PC-9 (cell line): ENCODE results near the gene ADGRV1. TPM values are rescaled to one million over a fixed set of nuclear protein-coding genes. Genes with fewer than 3 reads are reported as not detected.

Experiments
- BruUV-seq: library from RNA; stranded (reverse); fragments of 400-500 nt; replicated peaks from 2 replicates; lab custom pipeline; 2021; lab: Mats Ljungman, UMichigan
- CTCF ChIA-PET: fragments of 300-600 bp; sonication (Branson Sonifier 250); formaldehyde crosslinking; loops from one replicate; lab custom pipeline; 2022; ENCODE audit warnings: antibody characterized with exemption; lab: Charles Lee
- POLR2A ChIA-PET: fragments of 300-600 bp; sonication (Branson Sonifier 250); formaldehyde crosslinking; loops from one replicate; lab custom pipeline; 2022; ENCODE audit warnings: antibody characterized with exemption; ENCODE audit not compliant: unreplicated experiment; lab: Charles Lee
- DNase-seq, 2 experiments: peaks; one replicate each; pipeline versions ENCODE4 v3.0.0 to v3.0.0-alpha.2; 2015 to 2022; ENCODE audit warnings: mixed read lengths in 1 of 2
- H2AFZ ChIP-seq: fragments of 200-600 bp; sonication (generic); 2 replicates; pipeline ENCODE4 v1.8.1; 2017; ENCODE audit warnings: antibody characterized with exemption
- H3F3A ChIP-seq: fragments of 200-600 bp; sonication (generic); 2 replicates; pipeline ENCODE4 v1.8.1; 2017; ENCODE audit warnings: antibody characterized with exemption, mild to moderate bottlenecking, low read depth; ENCODE audit not compliant: insufficient read depth
- H3K27ac ChIP-seq: fragments of 200-600 bp; sonication (generic); 2 replicates; pipeline ENCODE4 v1.6.1; 2016; ENCODE audit warnings: mixed run types
- H3K27me3 ChIP-seq: fragments of 200-600 bp; sonication (generic); 2 replicates; pipeline ENCODE4 v1.6.1; 2016; ENCODE audit warnings: low read depth, mixed run types; ENCODE audit not compliant: insufficient read depth
- H3K36me3 ChIP-seq: fragments of 200-600 bp; sonication (generic); 2 replicates; pipeline ENCODE4 v1.6.1; 2016; ENCODE audit warnings: low read depth, mixed run types
- H3K4me1 ChIP-seq: fragments of 200-600 bp; sonication (generic); replicated peaks from 2 replicates; pipeline ENCODE4 v1.6.1; 2016; ENCODE audit warnings: mixed run types; ENCODE audit not compliant: insufficient read depth
- H3K4me2 ChIP-seq: fragments of 200-600 bp; sonication (generic); 2 replicates; pipeline ENCODE4 v1.6.1; 2017; ENCODE audit warnings: mixed run types
- H3K4me3 ChIP-seq: fragments of 200-600 bp; sonication (generic); 2 replicates; pipeline ENCODE4 v1.6.1; 2016; ENCODE audit warnings: mixed run types
- H3K79me2 ChIP-seq: fragments of 200-600 bp; sonication (generic); 2 replicates; pipeline ENCODE4 v1.6.1; 2017; ENCODE audit warnings: low read depth, mixed run types
- H3K9me2 ChIP-seq: fragments of 200-600 bp; sonication (generic); 2 replicates; pipeline ENCODE4 v1.8.1; 2017; ENCODE audit warnings: mild to moderate bottlenecking; ENCODE audit not compliant: insufficient read depth
- H3K9me3 ChIP-seq: fragments of 200-600 bp; sonication (generic); 2 replicates; pipeline ENCODE4 v1.8.1; 2016; ENCODE audit warnings: low read depth; ENCODE audit not compliant: insufficient read depth
- H4K20me1 ChIP-seq: fragments of 200-600 bp; sonication (generic); 2 replicates; pipeline ENCODE4 v1.8.1; 2017; ENCODE audit not compliant: insufficient read depth
- CTCF ChIP-seq: fragments of 200-600 bp; sonication (generic); conservative IDR thresholded peaks from 2 replicates; pipeline ENCODE4 v1.6.1; 2017; ENCODE audit warnings: mixed run types, antibody characterized with exemption, mild to moderate bottlenecking, moderate library complexity
- EZH2 ChIP-seq: fragments of 200-600 bp; sonication (generic); IDR thresholded peaks from 2 replicates; pipeline ENCODE4 v1.8.0; 2017; ENCODE audit warnings: antibody characterized with exemption, low read depth
- intact Hi-C: fragments of 100-400 bp; cut with micrococcal nuclease; formaldehyde crosslinking; loops from one replicate; pipeline ENCODE4 v1.10.0; 2022; ENCODE audit not compliant: unreplicated experiment
- total RNA-seq: library from RNA; stranded (reverse); gene quantifications from 2 replicates; pipeline ENCODE4 v1.2.3, GENCODE V29; 2021

The ADGRV1 gene
- total RNA-seq, 1 experiment from 2014 or later: 1.0 TPM

GRCh38 chr5:91031402-91031752 is 472.8 kb downstream of the ADGRV1 start:
- Histone ChIP-seq H3K27ac (no peak overlapping the region), H3K4me1 (no peaks in the 10 kb centered on the region), H4K20me1 (no peaks in the 10 kb centered on the region), H3K36me3 (no peaks in the 10 kb centered on the region), H3K4me2 (no peak overlapping the region), H2AFZ (peak overlapping the region; percentile 49; the same call in 1 of the 2 replicates), H3K4me3 (no peak overlapping the region), H3K9me3 (0 out of 2 replicates have a peak, but pooled peaks cover 7% of the 10 kb centered on the region), H3K79me2 (no peaks in the 10 kb centered on the region), H3K9me2 (no peaks in the 10 kb centered on the region), H3K27me3 (no peaks in the 10 kb centered on the region), H3F3A (no peaks in the 10 kb centered on the region)
- DNase-seq: no peak
- ChIA-PET POLR2A (no interaction called here), CTCF (no interaction called here)
- BruUV-seq: no TSS peak
- TF ChIP-seq EZH2: no peak
- no peak for TF ChIP-seq CTCF
- intact Hi-C loops: no loop called here

DNA sequence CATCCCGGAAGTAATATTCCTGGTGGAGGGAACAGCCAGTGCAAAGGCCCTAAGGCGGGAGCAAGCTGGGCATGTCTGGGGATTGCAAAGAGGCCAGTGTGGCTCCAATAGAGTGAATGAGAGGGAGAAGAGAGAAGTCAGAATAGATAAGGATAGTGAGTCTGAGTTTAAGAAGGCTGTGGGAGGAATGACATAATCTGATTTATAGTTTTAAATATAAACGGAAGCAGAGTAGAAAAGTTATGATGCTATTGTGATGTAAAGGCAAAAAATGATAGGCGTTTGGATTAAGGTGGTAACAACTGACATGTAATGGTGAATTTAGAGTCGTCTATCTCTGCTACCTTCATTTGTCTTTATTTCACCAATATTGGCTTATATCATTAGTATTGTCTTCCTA is 473.5 kb downstream of the ADGRV1 start:
- Histone ChIP-seq H2AFZ (no peak overlapping the region), H3K4me3 (no peak overlapping the region), H3K9me3 (0 out of 2 replicates have a peak, but pooled peaks cover 7% of the 10 kb centered on the region), H4K20me1 (no peaks in the 10 kb centered on the region), H3F3A (no peaks in the 10 kb centered on the region), H3K27me3 (no peaks in the 10 kb centered on the region), H3K9me2 (no peaks in the 10 kb centered on the region), H3K27ac (no peak overlapping the region), H3K4me2 (no peak overlapping the region), H3K79me2 (no peaks in the 10 kb centered on the region), H3K4me1 (no peaks in the 10 kb centered on the region), H3K36me3 (no peaks in the 10 kb centered on the region)
- intact Hi-C loops: no loop called here
- DNase-seq: no peak
- TF ChIP-seq CTCF: no peak
- ChIA-PET CTCF (no interaction called here), POLR2A (no interaction called here)
- no TSS peak for BruUV-seq

GRCh38 chr5:91033370-91033769 is 474.8 kb downstream of the ADGRV1 start:
- no peak overlapping the region for H3K4me3 ChIP-seq
- POLR2A ChIA-PET: interaction anchor here (0.5 kb wide), 1 partner anchor 19 kb away, joined by 3 read pairs; no protein-coding TSS in a partner anchor
- CTCF ChIA-PET: no interaction called here
- intact Hi-C loops: no loop called here
- H2AFZ ChIP-seq: no peak overlapping the region
- no peak for DNase-seq
- TF ChIP-seq EZH2 (no peak), CTCF (no peak)
- no peaks in the 10 kb centered on the region for H3K36me3 ChIP-seq
- H3K79me2 ChIP-seq: no peaks in the 10 kb centered on the region
- H3K9me2 ChIP-seq: no peaks in the 10 kb centered on the region
- H4K20me1 ChIP-seq: no peaks in the 10 kb centered on the region
- BruUV-seq: no TSS peak
- no peaks in the 10 kb centered on the region for H3F3A ChIP-seq
- H3K27ac ChIP-seq: no peak overlapping the region
- H3K4me2 ChIP-seq: no peak overlapping the region
- H3K4me1 ChIP-seq: no peaks in the 10 kb centered on the region
- H3K9me3 ChIP-seq: 0 out of 2 replicates have a peak, but pooled peaks cover 7% of the 10 kb centered on the region
- no peaks in the 10 kb centered on the region for H3K27me3 ChIP-seq
